ENCODE data around the gene BTNL2.
A peak's percentile ranks its signal among the peaks of the same experiment; 100 is the strongest.

Gene BTNL2

DNA sequence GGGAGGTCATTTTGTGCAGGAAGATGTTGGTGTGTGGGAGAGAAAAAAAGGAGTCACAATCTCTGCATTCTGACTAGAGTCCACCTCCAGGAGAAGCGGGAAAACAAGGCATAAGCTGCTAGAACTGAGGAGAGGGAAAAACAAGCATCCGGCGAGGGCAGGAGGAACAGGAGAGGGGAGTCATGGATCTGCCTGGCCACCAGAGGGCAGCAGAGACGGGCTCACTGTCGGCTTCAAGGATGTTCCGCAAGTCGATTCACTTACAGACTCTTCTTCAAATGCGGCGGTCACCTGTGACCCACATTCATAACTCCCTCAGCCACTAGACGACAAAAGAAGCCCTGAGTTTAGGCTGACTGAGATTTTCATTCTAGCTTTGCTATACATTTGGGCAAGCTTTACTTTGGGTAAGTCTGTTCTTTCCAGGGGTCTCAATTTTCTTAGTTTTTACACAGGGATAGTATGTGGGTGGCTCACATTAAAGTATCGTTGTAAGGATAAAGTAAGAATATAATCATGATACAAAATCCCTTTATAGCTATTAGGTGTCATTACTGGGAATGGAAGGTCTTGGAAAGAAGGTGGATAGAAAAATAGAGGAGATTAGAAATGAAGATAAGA, 6.6 kb upstream of the BTNL2 start:
- DNase-seq (ENCODE audit: low read depth), result peak; percentile 39

GRCh38 chr6:32411566-32412327, 4.8 kb upstream of the BTNL2 start:
- DNase-seq (ENCODE audit: low read depth), result no peak

DNA sequence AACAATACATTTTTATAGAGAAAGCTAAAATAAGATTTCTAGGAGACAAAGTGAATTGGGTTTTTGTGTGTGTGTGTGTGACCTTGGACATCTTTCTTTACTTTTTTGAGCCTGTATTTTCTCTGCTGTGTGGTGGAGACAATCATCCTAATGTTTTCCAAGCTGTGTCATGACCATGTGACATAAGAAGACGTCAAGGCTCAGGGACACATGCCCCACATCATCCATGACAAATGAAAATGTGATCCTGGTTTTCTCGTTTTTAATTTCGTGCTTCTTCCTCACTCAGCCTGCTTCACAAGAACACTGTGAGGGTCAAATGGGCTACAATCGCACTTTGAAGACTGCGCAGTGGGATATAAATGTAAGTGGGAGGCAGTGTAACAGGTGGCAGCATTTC, 3.9 kb upstream of the BTNL2 start:
- DNase-seq (ENCODE audit: low read depth), result no peak

GRCh38 chr6:32406197-32406596, 784 bp downstream of the BTNL2 start:
- no peak for DNase-seq (ENCODE audit: low read depth)

DNA sequence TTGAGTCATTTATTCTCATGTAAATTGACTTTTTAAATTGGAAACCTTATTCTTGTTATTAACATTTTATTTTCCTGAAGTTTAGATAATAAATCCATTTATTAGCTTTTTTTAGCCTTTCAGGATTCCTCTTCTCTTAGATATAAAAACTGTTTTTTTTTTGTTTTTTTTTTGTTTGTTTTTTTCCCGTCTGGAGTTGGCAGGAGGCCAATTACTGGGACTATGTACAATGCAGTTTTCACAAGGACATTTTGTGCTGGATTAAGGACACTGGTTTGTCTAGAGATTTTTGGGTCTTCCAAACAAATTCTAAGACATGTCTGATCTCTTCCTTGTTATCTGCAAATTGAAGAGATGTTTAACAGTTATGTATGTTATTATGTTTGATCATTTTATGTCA, 1.3 kb downstream of the BTNL2 start:
- no peak for DNase-seq (ENCODE audit: low read depth)

DNA sequence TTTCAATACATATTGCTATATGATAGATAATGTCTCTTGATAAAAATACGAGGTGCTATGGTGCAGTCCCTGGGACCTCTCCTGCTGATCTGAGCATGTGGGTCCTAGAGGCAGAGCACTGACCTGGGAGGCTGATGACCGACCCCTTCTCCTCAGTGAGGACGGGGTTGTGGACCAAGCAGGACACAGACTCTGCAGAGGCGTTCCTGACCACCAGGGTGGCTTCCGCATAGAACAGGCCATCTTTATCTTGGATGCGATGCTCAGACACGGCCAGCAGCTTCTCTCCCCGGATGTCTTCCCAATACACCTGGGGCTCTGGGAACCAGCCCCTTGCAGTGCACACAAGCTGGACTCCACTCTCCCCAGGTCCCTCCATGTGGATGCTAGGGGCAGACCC, 4.2 kb downstream of the BTNL2 start:
- DNase-seq (ENCODE audit: low read depth), result no peak

- DNase-seq (ENCODE audit: low read depth), result no peak
Observed at GRCh38 chr6:32401284-32401963, 5.6 kb downstream of the BTNL2 start.

- DNase-seq (ENCODE audit: low read depth), result no peak
Observed at GRCh38 chr6:32397252-32397920, 9.6 kb downstream of the BTNL2 start.

DNA sequence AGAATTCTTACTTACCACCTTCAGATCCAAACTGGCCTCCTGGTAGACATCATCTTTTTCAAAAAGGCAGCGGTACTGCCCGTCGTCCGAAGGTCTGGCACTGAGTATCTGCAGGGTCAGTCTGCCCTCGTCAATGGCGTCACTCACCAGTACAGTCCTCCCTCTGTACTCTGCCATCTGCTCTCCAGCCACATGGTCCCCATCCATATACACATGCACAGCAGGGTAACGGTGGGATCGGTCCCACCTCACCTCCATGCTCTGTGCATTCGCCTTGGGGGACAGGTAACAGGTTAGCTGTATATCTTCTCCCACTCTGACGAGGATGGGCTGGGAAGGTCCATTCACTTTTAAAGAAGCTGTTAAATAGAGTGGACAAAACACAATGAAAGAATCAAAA, 11.0 kb downstream of the BTNL2 start:
- DNase-seq (ENCODE audit: low read depth), result no peak

GRCh38 chr6:32393665-32394420, 13.1 kb downstream of the BTNL2 start:
- DNase-seq (ENCODE audit: low read depth), result no peak

- no peak for DNase-seq (ENCODE audit: low read depth)
Observed at GRCh38 chr6:32391505-32391904, 15.5 kb downstream of the BTNL2 start.

- DNase-seq (ENCODE audit: low read depth), result no peak
Observed at GRCh38 chr6:32387589-32388340, 19.2 kb downstream of the BTNL2 start.

GRCh38 chr6:32386040-32386439, 20.9 kb downstream of the BTNL2 start:
- DNase-seq (ENCODE audit: low read depth), result no peak

- DNase-seq (ENCODE audit: low read depth), result no peak
Observed at GRCh38 chr6:32382757-32383420, 24.1 kb downstream of the BTNL2 start.

GRCh38 chr6:32379545-32379944, 27.4 kb downstream of the BTNL2 start:
- no peak for DNase-seq (ENCODE audit: low read depth)

DNA sequence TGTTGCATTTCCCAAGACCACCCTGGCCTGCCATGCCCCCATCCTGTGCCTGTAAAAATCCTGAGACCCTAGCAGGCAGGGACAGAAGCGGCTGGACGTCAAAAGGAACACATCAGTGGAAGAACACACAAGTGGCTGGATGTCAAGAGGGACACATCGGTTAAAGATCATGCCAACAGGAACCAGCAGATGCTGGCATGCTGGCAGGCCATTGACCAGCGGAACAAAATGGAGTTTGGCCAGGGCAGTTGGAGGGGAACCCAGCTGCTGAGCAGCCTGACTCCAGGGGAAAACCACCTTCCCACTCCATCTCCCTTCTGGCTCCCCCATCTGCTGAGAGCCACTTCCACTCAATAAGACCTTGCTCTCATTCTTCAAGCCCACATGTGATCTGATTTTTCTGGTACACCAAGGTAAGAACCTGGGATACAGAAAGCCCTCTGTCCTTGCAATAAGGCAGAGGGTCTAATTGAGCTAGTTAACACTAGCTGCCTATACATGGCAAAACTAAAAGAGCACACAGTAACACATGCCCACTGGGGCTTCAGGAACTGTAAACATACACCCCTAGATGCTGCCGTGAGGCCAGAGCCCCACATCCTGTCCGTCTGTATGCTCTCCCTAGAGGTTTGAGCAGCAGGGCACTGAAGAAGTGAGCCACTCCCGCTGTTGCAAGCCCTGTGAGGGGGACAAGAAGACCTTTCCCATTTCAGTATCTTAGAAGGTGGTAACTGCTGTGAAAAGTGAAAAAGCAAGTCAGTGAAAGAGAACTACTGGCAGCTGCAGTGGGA, 31.0 kb downstream of the BTNL2 start:
- DNase-seq (ENCODE audit: low read depth), result no peak

GRCh38 chr6:32371803-32372202, 35.2 kb downstream of the BTNL2 start, which contains the start of gene TSBP1:
TSS of gene TSBP1 (minus strand) at chr6:32371903. CDS start at chr6:32371706, 197 bp downstream.
- no peak for DNase-seq (ENCODE audit: low read depth)

DNA sequence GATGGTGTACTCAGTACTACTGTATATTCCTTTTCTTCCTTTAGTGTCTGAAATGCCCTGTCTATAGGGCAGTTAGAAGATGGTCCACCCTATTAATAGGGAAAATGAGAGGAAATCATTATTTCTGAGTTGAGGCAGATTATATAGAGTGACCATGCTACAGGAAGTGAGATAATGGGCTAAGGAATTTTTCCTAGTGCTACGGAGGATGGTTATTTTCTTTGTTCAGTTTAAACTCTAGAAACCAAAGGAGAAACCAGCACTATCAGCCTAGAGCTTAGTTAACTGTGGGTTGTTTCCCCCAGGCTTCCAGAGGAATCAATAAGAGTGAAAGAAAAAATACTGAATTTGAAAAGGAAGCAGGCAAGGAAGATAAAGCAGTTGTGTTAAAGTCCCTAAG, 35.8 kb downstream of the BTNL2 start:
- DNase-seq (ENCODE audit: low read depth), result peak; percentile 2

- peak; percentile 20 for DNase-seq (ENCODE audit: low read depth)
Observed at GRCh38 chr6:32370505-32370904, 36.5 kb downstream of the BTNL2 start.

DNA sequence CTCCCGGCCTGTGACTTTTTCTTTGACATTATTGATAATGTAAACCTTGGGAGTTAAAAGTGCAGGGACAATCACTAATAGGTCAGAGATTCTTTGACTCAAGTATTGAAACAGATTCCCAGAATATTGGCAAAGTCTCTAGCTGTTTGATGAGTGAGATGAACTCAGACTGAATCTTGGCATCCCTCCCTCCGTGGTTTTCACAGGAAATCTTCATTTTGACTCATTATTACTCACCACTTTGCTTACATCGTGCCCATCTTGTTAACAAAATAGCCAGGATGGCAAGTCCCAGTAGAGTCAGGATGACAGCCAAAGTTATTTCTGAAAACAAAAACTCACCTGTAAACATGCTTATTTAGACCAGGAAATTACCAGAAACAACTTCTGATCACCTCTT, 37.3 kb downstream of the BTNL2 start:
- peak; percentile 89 for DNase-seq (ENCODE audit: low read depth)
